ENCODE measurements around the gene EDRF1.

GRCh38 chr10:125757742-125758141 lies 38.2 kb downstream of the EDRF1 start:
- TF ChIP-seq POLR2A (IDR thresholded peaks at IDR 0.05) = no peak
- TF ChIP-seq CTCF (IDR thresholded peaks at IDR 0.05) = no peak
